Thyroid gland (tissue), 4 donors: Measurements from ENCODE around the gene MYADML2.

Experiments
- CTCF ChIP-seq, 6 experiments: fragments of 200-600 bp in 3 of 6; fragments of 450-650 bp in 3 of 6; sonication (generic) in 3 of 6; IDR thresholded peaks; one replicate each; pipeline ENCODE4 v1.5.1; 2016 to 2019; ENCODE audit warnings: antibody characterized with exemption in 6 of 6, mild to moderate bottlenecking in 2 of 6, inconsistent platforms in 1 of 6, moderate library complexity in 1 of 6
- POLR2A ChIP-seq, 2 donors: fragments of 450-650 bp; IDR thresholded peaks; one replicate each; pipeline ENCODE4 v1.6.1; 2017; ENCODE audit warnings: antibody characterized with exemption in 2 of 2, mild to moderate bottlenecking in 2 of 2, moderate library complexity in 1 of 2

GRCh38 chr17:81922566-81923301, 24.3 kb downstream of the MYADML2 start:
- no peak for TF ChIP-seq POLR2A (IDR thresholded peaks at IDR 0.05)
- TF ChIP-seq CTCF (IDR thresholded peaks at IDR 0.05) = no peak
